Esophagus squamous epithelium (tissue), 4 donors: ENCODE data around the gene ARMC9.

Experiments
- CTCF ChIP-seq, 6 experiments: fragments of 450-650 bp in 4 of 6; fragments of 200-600 bp in 2 of 6; sonication (generic) in 2 of 6; IDR thresholded peaks; one replicate each; pipeline ENCODE4 v1.5.1; 2016 to 2019; ENCODE audit warnings: antibody characterized with exemption in 6 of 6, mild to moderate bottlenecking in 4 of 6, moderate library complexity in 4 of 6
- POLR2A ChIP-seq, 4 donors: fragments of 450-650 bp; IDR thresholded peaks; one replicate each; pipeline ENCODE4 v1.6.1; 2017; ENCODE audit warnings: antibody characterized with exemption in 4 of 4, mild to moderate bottlenecking in 4 of 4, moderate library complexity in 3 of 4

- TF ChIP-seq POLR2A (IDR thresholded peaks at IDR 0.05), result no peak
- TF ChIP-seq CTCF (IDR thresholded peaks at IDR 0.05), result no peak
These were observed 175.4 kb downstream of the ARMC9 start for GRCh38 chr2:231373786-231374349.
